Right ventricle myocardium superior (tissue), 1 donor: Measurements from ENCODE around the gene FAM221A. TPM values are rescaled to one million over a fixed set of nuclear protein-coding genes. Genes with fewer than 3 reads are reported as not detected.

ENCODE experiments used
- ATAC-seq: fragments of 200-7000 bp; cut with Tn5 transposase; one replicate; pipeline ENCODE4 v1.9.1; 2020; ENCODE audit warnings: mild to moderate bottlenecking; ENCODE audit not compliant: poor library complexity
- DNase-seq: peaks from one replicate; pipeline ENCODE4 v3.0.0-alpha.2; 2020
- intact Hi-C: fragments of 100-400 bp; cut with DNase I; formaldehyde crosslinking; loops from one replicate; pipeline ENCODE4 v1.11.2; 2022
- total RNA-seq: library from RNA; stranded (reverse); fragmentation: NEBNext Ultra II Directional; extraction: Animal tissue kit (Norgen Biotek cat#: 25700); gene quantifications from one replicate; pipeline ENCODE4 v1.2.1, GENCODE V29; 2021
- donor health status: DM: no; HTN: yes; CAD: no; lungs with severe emphysema.

FAM221A gene
- total RNA-seq, 1 donor from 2014 or later: 2.3 TPM

- no peak for ATAC-seq
- DNase-seq: no peak
- intact Hi-C loops: no loop called here
Observed at GRCh38 chr7:23751852-23752251, 71.9 kb downstream of the FAM221A start.

Other genes starting within 250 kb of the FAM221A start
- gene IGF2BP3, start 209.7 kb upstream of the FAM221A start, total RNA-seq: not detected
- gene TRA2A, start 148.2 kb upstream of the FAM221A start, total RNA-seq: 25.0 TPM
- gene CCDC126, start 82.8 kb upstream of the FAM221A start, total RNA-seq: 10.8 TPM
- not detected for gene STK31, start 30.0 kb downstream of the FAM221A start, total RNA-seq